Cardiac septum (tissue), 1 donor: ENCODE results near the gene IBA57. TPM values are rescaled to one million over a fixed set of nuclear protein-coding genes. Genes with fewer than 3 reads are reported as not detected.
A peak's percentile ranks its signal among the peaks of the same experiment; 100 is the strongest.
"Not testable (repeated sequence)": the region's sequence is repeated elsewhere in the genome, so short reads cannot be mapped to it uniquely, and the experiment has no call there.

ENCODE experiments used
- DNase-seq: peaks from one replicate; pipeline ENCODE4 v3.0.0-alpha.2; 2020; ENCODE audit warnings: low spot score
- intact Hi-C: fragments of 100-400 bp; cut with DNase I; formaldehyde crosslinking; loops from one replicate; pipeline ENCODE4 v1.14.0; 2022
- total RNA-seq: library from RNA; stranded (reverse); fragmentation: NEBNext Ultra II Directional; extraction: Animal tissue kit (Norgen Biotek cat#: 25700); gene quantifications from one replicate; pipeline ENCODE4 v1.2.1, GENCODE V29; 2021
- donor health status: DM: no; HTN: no; CAD: no.

The IBA57 gene
- total RNA-seq, 1 donor from 2014 or later, result 16.6 TPM

GRCh38 chr1:228216371-228217320 lies 51.0 kb downstream of the IBA57 start:
- peak; percentile 77 for DNase-seq
- intact Hi-C loops, result no loop called here

GRCh38 chr1:228217551-228218344 lies 52.1 kb downstream of the IBA57 start:
- DNase-seq, result peak; percentile 67
- intact Hi-C loops, result no loop called here

- DNase-seq, result no peak
- intact Hi-C loops, result no loop called here
Observed at GRCh38 chr1:228218513-228219244, 53.1 kb downstream of the IBA57 start.

GRCh38 chr1:228219245-228219961 lies 53.8 kb downstream of the IBA57 start:
- intact Hi-C loops, result no loop called here

GRCh38 chr1:228219962-228220780 lies 54.6 kb downstream of the IBA57 start:
- intact Hi-C loops, result no loop called here
- DNase-seq, result no peak

More at GRCh38 chr1:228219245-228219961, 53.8 kb downstream of the IBA57 start:
- no peak for DNase-seq

- DNase-seq, intact Hi-C loops: not testable (repeated sequence)
Observed at GRCh38 chr1:228221097-228221496, 55.5 kb downstream of the IBA57 start.

- intact Hi-C loops, result no loop called here
- no peak for DNase-seq
Observed at GRCh38 chr1:228222548-228222947, 56.9 kb downstream of the IBA57 start.

GRCh38 chr1:228224198-228225164 lies 58.9 kb downstream of the IBA57 start:
- DNase-seq, result no peak
- intact Hi-C loops, result no loop called here

- intact Hi-C loops, result no loop called here
- DNase-seq, result no peak
Observed at GRCh38 chr1:228225165-228225710, 59.6 kb downstream of the IBA57 start.

GRCh38 chr1:228225740-228226139 lies 60.1 kb downstream of the IBA57 start:
- no peak for DNase-seq
- intact Hi-C loops, result no loop called here

- DNase-seq, result no peak
Observed at GRCh38 chr1:228226141-228226874, 60.7 kb downstream of the IBA57 start.

GRCh38 chr1:228226956-228227791 lies 61.6 kb downstream of the IBA57 start:
- no peak for DNase-seq

More at GRCh38 chr1:228226141-228226874, 60.7 kb downstream of the IBA57 start:
- intact Hi-C loops, result no loop called here

GRCh38 chr1:228228147-228228546 lies 62.5 kb downstream of the IBA57 start:
- intact Hi-C loops, DNase-seq: not testable (repeated sequence)

More at GRCh38 chr1:228226956-228227791, 61.6 kb downstream of the IBA57 start:
- intact Hi-C loops, result no loop called here

- intact Hi-C loops, result no loop called here
- no peak for DNase-seq
Observed at GRCh38 chr1:228228601-228229074, 63.0 kb downstream of the IBA57 start.

- intact Hi-C loops, result no loop called here
- DNase-seq, result no peak
Observed at GRCh38 chr1:228231189-228231588, 65.6 kb downstream of the IBA57 start.
